Measurements from ENCODE around the gene ITGA11. TPM values are rescaled to one million over a fixed set of nuclear protein-coding genes. Genes with fewer than 3 reads are reported as not detected.

ITGA11 gene
- total and polyA plus RNA-seq, 2 of the 13 experiments (the other 11 are each of a cell fraction or from before 2014, with no cell fraction given) = not detected

DNA sequence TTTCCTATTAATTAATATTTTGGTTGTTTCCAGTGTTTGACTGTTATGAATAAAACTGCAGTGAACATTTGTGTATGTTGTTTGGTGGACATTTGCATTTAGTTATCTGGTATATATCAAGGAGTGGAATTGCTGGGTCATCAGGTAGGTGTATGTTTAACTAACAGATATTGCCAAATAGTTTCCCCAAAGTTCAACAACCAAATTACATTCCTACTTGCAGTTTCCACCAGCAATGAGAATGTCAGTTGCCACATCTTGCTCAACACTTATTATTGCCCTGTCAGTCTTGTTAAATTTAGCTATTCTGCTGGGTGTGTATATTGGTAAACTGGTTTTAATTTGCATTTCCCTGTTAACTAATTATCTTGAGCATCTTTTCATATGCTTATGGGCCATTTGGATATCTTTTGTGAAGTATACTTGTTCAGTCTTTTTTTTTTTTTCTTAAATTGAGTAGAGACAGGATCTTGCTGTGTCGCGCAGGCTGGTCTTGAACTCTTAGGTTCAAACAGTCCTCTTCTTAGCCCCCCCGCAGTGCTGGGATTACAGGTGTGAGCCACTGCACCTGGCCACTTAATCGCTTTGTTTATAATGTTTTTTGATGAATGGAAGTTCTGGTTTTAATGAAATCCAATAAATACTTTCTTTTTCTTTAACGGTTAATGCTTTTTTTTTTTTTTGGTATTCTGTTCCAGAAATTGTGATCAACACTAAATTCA is 146.5 kb downstream of the ITGA11 start (continued):
- TF ChIP-seq, protein P1, sequence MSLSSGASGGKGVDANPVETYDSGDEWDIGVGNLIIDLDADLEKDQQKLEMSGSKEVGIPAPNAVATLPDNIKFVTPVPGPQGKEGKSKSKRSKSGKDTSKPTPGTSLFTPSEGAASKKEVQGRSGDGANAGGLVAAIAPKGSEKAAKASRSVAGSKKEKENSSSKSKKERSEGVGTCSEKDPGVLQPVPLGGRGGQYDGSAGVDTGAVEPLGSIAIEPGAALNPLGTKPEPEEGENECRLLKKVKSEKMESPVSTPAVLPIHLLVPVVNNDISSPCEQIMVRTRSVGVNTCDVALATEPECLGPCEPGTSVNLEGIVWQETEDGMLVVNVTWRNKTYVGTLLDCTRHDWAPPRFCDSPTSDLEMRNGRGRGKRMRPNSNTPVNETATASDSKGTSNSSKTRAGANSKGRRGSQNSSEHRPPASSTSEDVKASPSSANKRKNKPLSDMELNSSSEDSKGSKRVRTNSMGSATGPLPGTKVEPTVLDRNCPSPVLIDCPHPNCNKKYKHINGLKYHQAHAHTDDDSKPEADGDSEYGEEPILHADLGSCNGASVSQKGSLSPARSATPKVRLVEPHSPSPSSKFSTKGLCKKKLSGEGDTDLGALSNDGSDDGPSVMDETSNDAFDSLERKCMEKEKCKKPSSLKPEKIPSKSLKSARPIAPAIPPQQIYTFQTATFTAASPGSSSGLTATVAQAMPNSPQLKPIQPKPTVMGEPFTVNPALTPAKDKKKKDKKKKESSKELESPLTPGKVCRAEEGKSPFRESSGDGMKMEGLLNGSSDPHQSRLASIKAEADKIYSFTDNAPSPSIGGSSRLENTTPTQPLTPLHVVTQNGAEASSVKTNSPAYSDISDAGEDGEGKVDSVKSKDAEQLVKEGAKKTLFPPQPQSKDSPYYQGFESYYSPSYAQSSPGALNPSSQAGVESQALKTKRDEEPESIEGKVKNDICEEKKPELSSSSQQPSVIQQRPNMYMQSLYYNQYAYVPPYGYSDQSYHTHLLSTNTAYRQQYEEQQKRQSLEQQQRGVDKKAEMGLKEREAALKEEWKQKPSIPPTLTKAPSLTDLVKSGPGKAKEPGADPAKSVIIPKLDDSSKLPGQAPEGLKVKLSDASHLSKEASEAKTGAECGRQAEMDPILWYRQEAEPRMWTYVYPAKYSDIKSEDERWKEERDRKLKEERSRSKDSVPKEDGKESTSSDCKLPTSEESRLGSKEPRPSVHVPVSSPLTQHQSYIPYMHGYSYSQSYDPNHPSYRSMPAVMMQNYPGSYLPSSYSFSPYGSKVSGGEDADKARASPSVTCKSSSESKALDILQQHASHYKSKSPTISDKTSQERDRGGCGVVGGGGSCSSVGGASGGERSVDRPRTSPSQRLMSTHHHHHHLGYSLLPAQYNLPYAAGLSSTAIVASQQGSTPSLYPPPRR (CRISPR knock-in tag; IDR thresholded peaks at IDR 0.05; ENCODE audit: borderline replicate concordance) = no peak
- TF ChIP-seq SALL1 (CRISPR knock-in tag; IDR thresholded peaks at IDR 0.05) = peak; percentile 29; the same call in 1 of the 2 replicates
- TF ChIP-seq AGO2 (optimal IDR thresholded peaks at IDR 0.05; ENCODE audit: low read depth, low read length) = no peak
- no peak for TF ChIP-seq ZNF17 (CRISPR knock-in tag; IDR thresholded peaks at IDR 0.05)
- no peak for TF ChIP-seq PCBP1 (IDR thresholded peaks at IDR 0.05; ENCODE audit: borderline replicate concordance, low read depth, low read length)
- TF ChIP-seq ZNF670 (CRISPR knock-in tag; IDR thresholded peaks at IDR 0.05; ENCODE audit: borderline replicate concordance) = no peak
- no peak for TF ChIP-seq NPAS2 (CRISPR knock-in tag; IDR thresholded peaks at IDR 0.05; ENCODE audit: borderline replicate concordance)
- no peak for TF ChIP-seq SCMH1 (CRISPR knock-in tag; IDR thresholded peaks at IDR 0.05; ENCODE audit: borderline replicate concordance)
- peak; percentile 56; the same call in 1 of the 2 replicates for TF ChIP-seq ZNF331 (CRISPR knock-in tag; IDR thresholded peaks at IDR 0.05)
- TF ChIP-seq, protein P2, sequence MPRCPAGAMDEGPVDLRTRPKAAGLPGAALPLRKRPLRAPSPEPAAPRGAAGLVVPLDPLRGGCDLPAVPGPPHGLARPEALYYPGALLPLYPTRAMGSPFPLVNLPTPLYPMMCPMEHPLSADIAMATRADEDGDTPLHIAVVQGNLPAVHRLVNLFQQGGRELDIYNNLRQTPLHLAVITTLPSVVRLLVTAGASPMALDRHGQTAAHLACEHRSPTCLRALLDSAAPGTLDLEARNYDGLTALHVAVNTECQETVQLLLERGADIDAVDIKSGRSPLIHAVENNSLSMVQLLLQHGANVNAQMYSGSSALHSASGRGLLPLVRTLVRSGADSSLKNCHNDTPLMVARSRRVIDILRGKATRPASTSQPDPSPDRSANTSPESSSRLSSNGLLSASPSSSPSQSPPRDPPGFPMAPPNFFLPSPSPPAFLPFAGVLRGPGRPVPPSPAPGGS (CRISPR knock-in tag; IDR thresholded peaks at IDR 0.05) = no peak
- TF ChIP-seq ASH2L (IDR thresholded peaks at IDR 0.05; ENCODE audit: insufficient read length, low read depth, low read length) = no peak
- no peak for TF ChIP-seq ZNF720 (CRISPR knock-in tag; IDR thresholded peaks at IDR 0.05)
- TF ChIP-seq NAIF1 (CRISPR knock-in tag; IDR thresholded peaks at IDR 0.05; ENCODE audit: borderline replicate concordance) = no peak
- no peak for TF ChIP-seq PAF1 (CRISPR knock-in tag; IDR thresholded peaks at IDR 0.05)
- no peak for TF ChIP-seq ZNF589 (CRISPR knock-in tag; conservative IDR thresholded peaks at IDR 0.05)
- TF ChIP-seq ZNF256 (CRISPR knock-in tag; conservative IDR thresholded peaks at IDR 0.05) = 0 out of 2 replicates have a peak, but pooled peaks have one; percentile 40
- TF ChIP-seq THAP11 (CRISPR knock-in tag; IDR thresholded peaks at IDR 0.05) = no peak; the same call in 1 of the 2 replicates
- TF ChIP-seq POLR2G (IDR thresholded peaks at IDR 0.05; ENCODE audit: low read depth, low read length) = no peak
- TF ChIP-seq ISL2 (CRISPR knock-in tag; IDR thresholded peaks at IDR 0.05) = no peak
- TF ChIP-seq ZBTB3 (CRISPR knock-in tag; IDR thresholded peaks at IDR 0.05; ENCODE audit: borderline replicate concordance, low read depth) = no peak
- TF ChIP-seq FOXK1 (CRISPR knock-in tag; IDR thresholded peaks at IDR 0.05; ENCODE audit: borderline replicate concordance, low read depth) = 0 out of 2 replicates have a peak, but pooled peaks have one; percentile 33
- TF ChIP-seq, protein P3, sequence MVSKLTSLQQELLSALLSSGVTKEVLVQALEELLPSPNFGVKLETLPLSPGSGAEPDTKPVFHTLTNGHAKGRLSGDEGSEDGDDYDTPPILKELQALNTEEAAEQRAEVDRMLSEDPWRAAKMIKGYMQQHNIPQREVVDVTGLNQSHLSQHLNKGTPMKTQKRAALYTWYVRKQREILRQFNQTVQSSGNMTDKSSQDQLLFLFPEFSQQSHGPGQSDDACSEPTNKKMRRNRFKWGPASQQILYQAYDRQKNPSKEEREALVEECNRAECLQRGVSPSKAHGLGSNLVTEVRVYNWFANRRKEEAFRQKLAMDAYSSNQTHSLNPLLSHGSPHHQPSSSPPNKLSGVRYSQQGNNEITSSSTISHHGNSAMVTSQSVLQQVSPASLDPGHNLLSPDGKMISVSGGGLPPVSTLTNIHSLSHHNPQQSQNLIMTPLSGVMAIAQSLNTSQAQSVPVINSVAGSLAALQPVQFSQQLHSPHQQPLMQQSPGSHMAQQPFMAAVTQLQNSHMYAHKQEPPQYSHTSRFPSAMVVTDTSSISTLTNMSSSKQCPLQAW (CRISPR knock-in tag; IDR thresholded peaks at IDR 0.05) = no peak
